SK-N-SH (cell line): Measurements from ENCODE around the gene DND1. TPM values are rescaled to one million over a fixed set of nuclear protein-coding genes. Genes with fewer than 3 reads are reported as not detected.

Experiments used
- CTCF ChIA-PET: fragments of 300-600, 350-600 bp; formaldehyde crosslinking; extraction: SDS; loops from one replicate; lab custom pipeline; 2021; lab: Yijun Ruan, JAX
- POLR2A ChIA-PET: fragments of 350-600 bp; sonication (Branson Sonifier 250); formaldehyde crosslinking; extraction: SDS; loops from one replicate; lab custom pipeline; 2020; ENCODE audit warnings: antibody characterized with exemption, inconsistent platforms; lab: Yijun Ruan, JAX
- DNase-seq: peaks from one replicate; pipeline ENCODE4 v3.0.0; 2012
- H2AFZ ChIP-seq: fragments of 200-600 bp; sonication (generic); 2 replicates; pipeline ENCODE4 v1.8.1; 2016; ENCODE audit warnings: antibody characterized with exemption, mild to moderate bottlenecking, low read depth
- H3F3A ChIP-seq: fragments of 200-600 bp; sonication (generic); replicated peaks from 2 replicates; pipeline ENCODE3; 2016; ENCODE audit warnings: antibody characterized with exemption, mild to moderate bottlenecking; ENCODE audit not compliant: insufficient read depth
- H3K27ac ChIP-seq, 2 experiments: fragments of 200-500 bp in 1 of 2; fragments of 200-600 bp in 1 of 2; sonication (Bioruptor generic) in 1 of 2; sonication (generic), shearing (Covaris generic) in 1 of 2; 2 replicates each; pipeline versions ENCODE4 v1.5.1 to v1.6.1; 2014 to 2016; ENCODE audit warnings: low read depth in 2 of 2, inconsistent platforms in 1 of 2, low read length in 1 of 2, mild to moderate bottlenecking in 1 of 2, mixed read lengths in 1 of 2
- H3K27me3 ChIP-seq: fragments of 200-600 bp; sonication (generic), shearing (Covaris generic); 2 replicates; pipeline ENCODE4 v1.6.1; 2016; ENCODE audit warnings: mixed run types; ENCODE audit not compliant: insufficient read depth
- H3K36me3 ChIP-seq, 2 experiments: fragments of 200-500 bp in 1 of 2; fragments of 200-600 bp in 1 of 2; sonication (Bioruptor generic) in 1 of 2; sonication (generic) in 1 of 2; replicated peaks in 1 of 2; 2 replicates each; pipeline versions ENCODE3 to v1.5.1; 2014 to 2016; ENCODE audit warnings: low read length in 1 of 2, mild to moderate bottlenecking in 1 of 2; ENCODE audit not compliant: insufficient read depth in 2 of 2, control insufficient read depth in 1 of 2
- H3K4me1 ChIP-seq, 2 experiments: fragments of 200-500 bp in 1 of 2; fragments of 200-600 bp in 1 of 2; sonication (Bioruptor generic) in 1 of 2; sonication (generic), shearing (Covaris generic) in 1 of 2; 2 replicates each; pipeline versions ENCODE4 v1.5.1 to v1.6.1; 2014 to 2016; ENCODE audit warnings: low read depth in 1 of 2, low read length in 1 of 2, mixed run types in 1 of 2; ENCODE audit not compliant: insufficient read depth in 2 of 2, control insufficient read depth in 1 of 2
- H3K4me2 ChIP-seq: fragments of 200-600 bp; sonication (generic), shearing (Covaris generic); 2 replicates; pipeline ENCODE4 v1.6.1; 2017; ENCODE audit warnings: mixed run types
- H3K4me3 ChIP-seq, 2 experiments: fragments of 200-500 bp in 1 of 2; fragments of 200-600 bp in 1 of 2; sonication (Bioruptor generic) in 1 of 2; sonication (generic), shearing (Covaris generic) in 1 of 2; 2 replicates each; pipeline versions ENCODE4 v1.5.1 to v1.8.1; 2014 to 2016; ENCODE audit warnings: low read depth in 2 of 2, inconsistent platforms in 1 of 2, low read length in 1 of 2, mild to moderate bottlenecking in 1 of 2, mixed read lengths in 1 of 2, moderate library complexity in 1 of 2
- H3K79me2 ChIP-seq: fragments of 200-600 bp; sonication (generic); 2 replicates; pipeline ENCODE4 v1.8.1; 2017; ENCODE audit warnings: mild to moderate bottlenecking; ENCODE audit not compliant: insufficient read depth
- H3K9ac ChIP-seq: fragments of 200-600 bp; sonication (generic); 2 replicates; pipeline ENCODE4 v1.6.1; 2017; ENCODE audit warnings: mixed run types
- H3K9me2 ChIP-seq: fragments of 200-600 bp; sonication (generic); 2 replicates; pipeline ENCODE4 v1.6.1; 2017; ENCODE audit warnings: mixed run types
- H3K9me3 ChIP-seq: fragments of 200-600 bp; sonication (generic); 2 replicates; pipeline ENCODE4 v1.6.1; 2017; ENCODE audit warnings: mixed run types, mild to moderate bottlenecking, moderate library complexity
- H4K20me1 ChIP-seq: fragments of 200-600 bp; sonication (generic); 2 replicates; pipeline ENCODE4 v1.6.1; 2017; ENCODE audit warnings: mild to moderate bottlenecking, mixed run types; ENCODE audit not compliant: insufficient read depth
- CHD2 ChIP-seq: fragments of 150-350 bp; IDR thresholded peaks from 2 replicates; pipeline ENCODE4 v1.6.1; 2018; ENCODE audit warnings: low read length; ENCODE audit not compliant: partially characterized antibody
- CTCF ChIP-seq: fragments of 200-600 bp; sonication (generic); IDR thresholded peaks from 2 replicates; pipeline ENCODE4 v1.6.1; 2017; ENCODE audit warnings: antibody characterized with exemption, mild to moderate bottlenecking, moderate library complexity
- ELF1 ChIP-seq: IDR thresholded peaks from 2 replicates; pipeline ENCODE4 v1.4.0; 2012
- EP300 ChIP-seq, 2 experiments: IDR thresholded peaks; 2 replicates each; pipeline versions ENCODE4 v1.4.0 to v1.6.1; 2012; ENCODE audit warnings: borderline replicate concordance in 1 of 2, low read depth in 1 of 2, low read length in 1 of 2
- FOSL2 ChIP-seq: IDR thresholded peaks from 2 replicates; pipeline ENCODE4 v1.4.0; 2012; ENCODE audit warnings: low read depth, mild to moderate bottlenecking, moderate library complexity, borderline replicate concordance
- FOXJ3 ChIP-seq: sonication (generic); formaldehyde crosslinking; IDR thresholded peaks from 2 replicates; pipeline ENCODE4 v1.5.1; 2020; ENCODE audit warnings: mild to moderate bottlenecking, missing genetic modification reagents
- FOXM1 ChIP-seq: IDR thresholded peaks from 2 replicates; pipeline ENCODE4 v1.4.0; 2012; ENCODE audit warnings: low read depth, mild to moderate bottlenecking
- GATA2 ChIP-seq: sonication (generic); formaldehyde crosslinking; IDR thresholded peaks from 2 replicates; pipeline ENCODE4 v1.5.0; 2020; ENCODE audit warnings: mild to moderate bottlenecking, missing genetic modification reagents
- IRF3 ChIP-seq: fragments of 150-350 bp; IDR thresholded peaks from 2 replicates; pipeline ENCODE4 v1.6.1; 2016; ENCODE audit warnings: mild to moderate bottlenecking, low read depth, low read length
- MEF2A ChIP-seq: IDR thresholded peaks from 2 replicates; pipeline ENCODE4 v1.4.0; 2012; ENCODE audit warnings: low read depth, borderline replicate concordance
- MXI1 ChIP-seq: IDR thresholded peaks from 2 replicates; pipeline ENCODE4 v1.6.1; 2012; ENCODE audit warnings: mild to moderate bottlenecking, low read depth, low read length, improper control_type of control experiment
- NFIC ChIP-seq: IDR thresholded peaks from 2 replicates; pipeline ENCODE4 v1.4.0; 2012; ENCODE audit warnings: borderline replicate concordance
- NRF1 ChIP-seq: IDR thresholded peaks from 2 replicates; pipeline ENCODE4 v1.6.1; 2012; ENCODE audit warnings: low read depth, mild to moderate bottlenecking, low read length
- RAD21 ChIP-seq: IDR thresholded peaks from 2 replicates; pipeline ENCODE4 v1.6.1; 2012; ENCODE audit warnings: mild to moderate bottlenecking, low read length
- RCOR1 ChIP-seq: fragments of 150-350 bp; IDR thresholded peaks from 2 replicates; pipeline ENCODE4 v1.6.1; 2017; ENCODE audit warnings: antibody characterized with exemption, low read length
- REST ChIP-seq: IDR thresholded peaks from 2 replicates; pipeline ENCODE4 v1.6.1; 2012; ENCODE audit warnings: mild to moderate bottlenecking, low read depth, low read length, moderate library complexity
- RFX5 ChIP-seq: IDR thresholded peaks from 2 replicates; pipeline ENCODE4 v1.6.1; 2012; ENCODE audit warnings: mild to moderate bottlenecking, improper control_type of control experiment, low read length
- SMC3 ChIP-seq: IDR thresholded peaks from 2 replicates; pipeline ENCODE4 v1.6.1; 2012; ENCODE audit warnings: low read depth, low read length, improper control_type of control experiment
- TAF1 ChIP-seq: IDR thresholded peaks from 2 replicates; pipeline ENCODE4 v1.6.1; 2012; ENCODE audit warnings: low read depth, mild to moderate bottlenecking, low read length, moderate library complexity, borderline replicate concordance
- TCF12 ChIP-seq: IDR thresholded peaks from 2 replicates; pipeline ENCODE4 v1.4.0; 2012
- USF2 ChIP-seq: fragments of 150-350 bp; IDR thresholded peaks from 2 replicates; pipeline ENCODE4 v1.6.1; 2017; ENCODE audit warnings: antibody characterized with exemption, low read length, low read depth, borderline replicate concordance
- YY1 ChIP-seq: IDR thresholded peaks from 2 replicates; pipeline ENCODE4 v1.4.0; 2012; ENCODE audit warnings: low read depth, mild to moderate bottlenecking
- WGBS: methylation state at CpG from one replicate; pipeline ENCODE4 v1.1.6; 2017; ENCODE audit warnings: low lambda C conversion rate; 5-methylcytosine and 5-hydroxymethylcytosine counted together
- polyA plus RNA-seq, 3 experiments: library from polyadenylated mRNA; depleted of rRNA; stranded (reverse); fragments of >200 nt; gene quantifications; 2 replicates each; pipeline ENCODE4 v1.2.3, GENCODE V29; 2012
- TF ChIP-seq, protein P1 (sequence below): IDR thresholded peaks from 2 replicates; pipeline ENCODE4 v1.4.0; 2012; ENCODE audit warnings: low read depth, borderline replicate concordance
- TF ChIP-seq, protein P2 (sequence below): IDR thresholded peaks from 2 replicates; pipeline ENCODE4 v1.4.0; 2012; ENCODE audit warnings: low read depth

The DND1 gene
- polyA plus RNA-seq, 1 of the 3 experiments (the other 2 are of a cell fraction), result 1.2 TPM

- peaks cover 23% of the 10 kb centered on the region for H3K79me2 ChIP-seq
- DNase-seq, result peak; percentile 100
- H4K20me1 ChIP-seq, result no peaks in the 10 kb centered on the region
- H3K9me2 ChIP-seq, result no peaks in the 10 kb centered on the region
- peak within 1 kb of the TSS; percentile 77 for H3K4me3 ChIP-seq
- H3K4me1 ChIP-seq, result peaks cover 0 to 9% of the 10 kb centered on the region in 2 experiments; a peak in 2 of 4 replicates
- no peaks in the 10 kb centered on the region for H3K27me3 ChIP-seq
- H2AFZ ChIP-seq, result peak within 1 kb of the TSS; percentile 98
- H3K9ac ChIP-seq, result peak within 1 kb of the TSS; percentile 84
- H3K9me3 ChIP-seq, result no peaks in the 10 kb centered on the region
- peak within 1 kb of the TSS; percentile 91 for H3K4me2 ChIP-seq
- H3K27ac ChIP-seq, result peak within 1 kb of the TSS; percentile 61 to 76
- CTCF ChIA-PET, result interaction anchor here (0.6 to 2.0 kb wide), 18 partner anchors 8 to 402 kb away, joined by 3 to 8 read pairs (median 3); partner anchors contain the start of genes ANKHD1, EIF4EBP3, IK and NDUFA2
- 1% methylated on average over 40 of the region's 63 CpGs for WGBS
- H3F3A ChIP-seq, result peaks cover 5% of the 10 kb centered on the region
- POLR2A ChIA-PET, result interaction anchor here (1.1 to 2.0 kb wide), 2 partner anchors 8 to 24 kb away, joined by 3 to 9 read pairs; partner anchors contain the start of genes IK and NDUFA2
- peaks cover 7 to 16% of the 10 kb centered on the region in 2 experiments for H3K36me3 ChIP-seq
- TF ChIP-seq, protein P1, sequence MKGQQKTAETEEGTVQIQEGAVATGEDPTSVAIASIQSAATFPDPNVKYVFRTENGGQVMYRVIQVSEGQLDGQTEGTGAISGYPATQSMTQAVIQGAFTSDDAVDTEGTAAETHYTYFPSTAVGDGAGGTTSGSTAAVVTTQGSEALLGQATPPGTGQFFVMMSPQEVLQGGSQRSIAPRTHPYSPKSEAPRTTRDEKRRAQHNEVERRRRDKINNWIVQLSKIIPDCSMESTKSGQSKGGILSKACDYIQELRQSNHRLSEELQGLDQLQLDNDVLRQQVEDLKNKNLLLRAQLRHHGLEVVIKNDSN, result no peak
- TF ChIP-seq MXI1, result peak; percentile 91
- no peak for TF ChIP-seq IRF3
- no peak for TF ChIP-seq GATA2 (CRISPR knock-in tag)
- TF ChIP-seq FOXJ3, result no peak
- TF ChIP-seq TCF12, result no peak
- no peak for TF ChIP-seq FOXM1
- no peak for TF ChIP-seq ELF1
- no peak for TF ChIP-seq NFIC
- TF ChIP-seq RCOR1, result peak; percentile 16; the same call in 1 of the 2 replicates
- no peak for TF ChIP-seq RFX5
- TF ChIP-seq CHD2, result peak; percentile 29
- TF ChIP-seq USF2, result no peak
- no peak for TF ChIP-seq FOSL2
- peak; percentile 68; the same call in 1 of the 2 replicates for TF ChIP-seq YY1
- peak; percentile 57 for TF ChIP-seq RAD21
- TF ChIP-seq SMC3, result peak; percentile 32; the same call in 1 of the 2 replicates
- no peak for TF ChIP-seq REST
- TF ChIP-seq EP300 (IDR thresholded peaks at IDR 0.05; ENCODE audit: borderline replicate concordance in 1 of 2, low read depth in 1 of 2, low read length in 1 of 2), result no peak
- peak; percentile 76 for TF ChIP-seq NRF1
- TF ChIP-seq, protein P2, sequence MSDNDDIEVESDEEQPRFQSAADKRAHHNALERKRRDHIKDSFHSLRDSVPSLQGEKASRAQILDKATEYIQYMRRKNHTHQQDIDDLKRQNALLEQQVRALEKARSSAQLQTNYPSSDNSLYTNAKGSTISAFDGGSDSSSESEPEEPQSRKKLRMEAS, result peak; percentile 93
- TF ChIP-seq MEF2A, result no peak
- TF ChIP-seq TAF1, result peak; percentile 64
- TF ChIP-seq CTCF, result peak; percentile 60
These were observed 34.0 kb downstream of the DND1 start, which contains the start of gene TMCO6 for GRCh38 chr5:140639148-140639981. TSS of gene TMCO6 (plus strand) at chr5:140639451. CDS start at chr5:140639528, 77 bp downstream.
